NCI-H510A treated with DMSO at 0.1 percent for 48 hours (cell line): Measurements from ENCODE around the gene CDKN2B-AS1.

Experiments
- DNase-seq: peaks from one replicate; lab custom pipeline; 2025; lab: John Stamatoyannopoulos, UW

CDKN2B-AS1 gene

DNA sequence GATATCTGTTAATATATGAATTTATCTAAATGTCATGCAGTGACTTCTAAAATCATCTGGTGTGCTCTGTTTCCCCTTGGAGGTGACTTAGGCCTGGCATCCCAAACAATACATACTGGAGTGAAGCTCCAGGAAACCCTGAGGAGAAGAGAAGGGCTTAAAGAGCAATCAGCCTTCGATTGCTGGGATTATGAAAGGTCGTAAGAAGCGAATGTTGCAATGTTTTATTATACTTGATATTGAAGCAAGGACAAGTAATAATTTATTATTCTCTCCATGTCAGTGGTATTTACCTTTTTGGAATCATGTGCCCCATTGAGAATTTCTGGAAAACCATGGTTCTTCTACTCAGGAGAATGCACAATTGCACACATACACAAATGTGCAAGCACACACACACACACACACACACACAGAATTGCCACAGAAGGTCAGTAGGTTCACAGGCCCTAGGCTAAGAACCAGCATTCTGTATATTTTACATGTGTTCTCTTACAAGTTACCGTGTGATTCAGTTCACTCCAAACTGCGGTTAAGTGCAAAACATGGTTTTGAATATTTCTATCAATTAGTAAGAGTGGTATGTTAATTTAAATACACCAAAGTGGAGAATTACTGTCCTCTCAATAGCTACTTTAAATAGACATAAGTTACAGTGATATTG, 93.6 kb downstream of the CDKN2B-AS1 start:
- DNase-seq: no peak

DNA sequence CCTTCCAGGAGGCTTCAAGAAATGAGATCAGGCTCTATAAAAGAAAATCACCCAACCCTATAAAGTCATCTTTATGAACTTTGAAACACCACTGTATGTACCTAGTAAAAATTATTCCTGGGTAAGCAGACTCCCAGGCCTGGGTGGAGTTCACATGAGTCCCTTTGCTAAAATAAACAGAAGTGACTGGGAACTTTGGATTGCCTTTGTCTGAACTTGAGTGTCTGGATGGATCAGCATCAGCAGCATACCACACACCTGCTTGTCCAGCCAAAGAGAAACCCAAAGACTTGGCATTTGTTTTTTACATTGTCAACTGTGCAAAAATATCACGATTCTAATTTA, 94.1 kb downstream of the CDKN2B-AS1 start:
- DNase-seq: no peak

- no peak for DNase-seq
Observed at GRCh38 chr9:22097707-22098106, 103.1 kb downstream of the CDKN2B-AS1 start.

GRCh38 chr9:22098643-22099332, 104.2 kb downstream of the CDKN2B-AS1 start:
- no peak for DNase-seq

GRCh38 chr9:22100626-22101025, 106.0 kb downstream of the CDKN2B-AS1 start:
- no peak for DNase-seq

DNA sequence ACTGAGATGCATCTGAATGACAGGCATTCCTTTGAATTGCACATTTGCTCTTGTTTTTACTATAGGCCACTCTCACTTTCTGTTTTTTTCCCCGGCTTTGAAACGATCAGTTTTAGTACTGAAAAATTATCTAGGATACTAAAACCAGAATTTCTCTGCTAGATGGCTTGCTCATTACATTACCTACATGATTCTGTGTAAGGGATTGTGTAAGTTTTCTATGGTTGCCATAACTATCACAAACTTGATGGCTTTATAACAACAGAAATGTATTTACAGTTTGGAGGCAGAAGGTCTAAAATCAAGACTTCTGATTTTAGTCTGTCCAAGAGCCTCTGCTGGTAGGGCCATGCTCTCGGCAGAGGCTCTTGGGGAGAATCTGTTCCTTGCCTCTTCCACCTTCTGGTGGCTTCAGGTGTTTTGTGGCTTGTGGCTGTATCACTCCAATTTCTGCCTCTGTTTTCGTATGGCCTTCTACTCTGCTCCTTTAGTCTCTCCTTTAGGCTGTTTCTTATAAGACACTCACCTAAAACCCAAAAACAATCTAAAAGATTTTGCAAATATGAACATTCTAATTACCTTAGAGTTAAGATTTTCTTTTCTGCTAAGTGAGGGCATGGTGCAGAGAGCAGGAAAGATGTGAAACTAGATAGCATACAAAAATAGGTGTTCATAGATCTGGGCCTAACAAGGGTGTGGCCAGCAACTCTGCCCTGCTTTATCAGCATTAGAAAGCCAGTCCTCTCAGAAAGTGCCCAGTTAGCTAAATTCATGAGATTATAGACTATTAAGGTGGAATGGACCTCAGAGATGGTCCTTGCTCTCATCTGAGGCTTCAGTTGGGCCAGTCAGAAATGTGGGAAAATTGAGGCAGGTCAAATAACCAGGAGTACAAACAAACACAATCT, 107.8 kb downstream of the CDKN2B-AS1 start:
- DNase-seq: no peak

DNA sequence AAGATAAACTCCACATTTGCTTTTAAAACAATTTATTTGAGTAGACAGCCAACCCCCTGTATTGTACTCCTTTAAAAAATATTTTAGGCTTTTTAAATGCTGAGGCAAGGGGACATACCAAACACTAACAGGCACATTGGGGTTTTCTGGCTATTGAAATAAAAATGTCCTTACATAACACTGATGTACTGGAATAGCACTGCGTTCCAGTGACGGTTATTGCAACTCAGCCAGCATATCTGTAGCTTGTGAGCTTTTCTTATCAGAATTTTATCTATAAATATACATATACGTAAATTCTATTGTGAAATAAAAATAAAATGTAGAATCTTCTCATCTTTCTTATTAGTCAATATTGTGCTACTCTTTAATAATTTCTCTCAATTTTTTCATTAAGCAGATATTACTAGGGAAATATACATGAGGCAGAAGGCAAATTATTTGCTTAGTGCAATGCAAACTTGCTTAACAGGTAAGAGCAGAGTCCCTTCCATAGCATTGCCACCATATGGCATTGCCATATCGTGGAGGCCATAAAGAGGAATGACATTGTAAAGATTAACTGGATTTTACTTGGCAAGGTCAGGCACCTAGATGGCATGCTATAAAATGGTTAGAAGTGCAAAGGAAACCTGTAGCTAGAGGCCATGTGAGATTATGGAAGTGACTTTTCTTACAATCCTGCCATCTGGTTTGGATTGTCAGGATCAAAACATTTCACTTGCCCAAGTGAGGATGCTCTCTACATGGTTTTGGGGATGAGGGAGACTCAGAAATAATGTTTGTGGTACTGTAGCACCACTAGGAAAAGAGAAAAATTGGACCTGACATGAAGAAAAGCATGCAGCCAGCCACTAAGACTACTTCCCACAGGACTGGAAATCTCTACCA, 109.3 kb downstream of the CDKN2B-AS1 start:
- no peak for DNase-seq

GRCh38 chr9:22105005-22105722, 110.6 kb downstream of the CDKN2B-AS1 start:
- DNase-seq: no peak

DNA sequence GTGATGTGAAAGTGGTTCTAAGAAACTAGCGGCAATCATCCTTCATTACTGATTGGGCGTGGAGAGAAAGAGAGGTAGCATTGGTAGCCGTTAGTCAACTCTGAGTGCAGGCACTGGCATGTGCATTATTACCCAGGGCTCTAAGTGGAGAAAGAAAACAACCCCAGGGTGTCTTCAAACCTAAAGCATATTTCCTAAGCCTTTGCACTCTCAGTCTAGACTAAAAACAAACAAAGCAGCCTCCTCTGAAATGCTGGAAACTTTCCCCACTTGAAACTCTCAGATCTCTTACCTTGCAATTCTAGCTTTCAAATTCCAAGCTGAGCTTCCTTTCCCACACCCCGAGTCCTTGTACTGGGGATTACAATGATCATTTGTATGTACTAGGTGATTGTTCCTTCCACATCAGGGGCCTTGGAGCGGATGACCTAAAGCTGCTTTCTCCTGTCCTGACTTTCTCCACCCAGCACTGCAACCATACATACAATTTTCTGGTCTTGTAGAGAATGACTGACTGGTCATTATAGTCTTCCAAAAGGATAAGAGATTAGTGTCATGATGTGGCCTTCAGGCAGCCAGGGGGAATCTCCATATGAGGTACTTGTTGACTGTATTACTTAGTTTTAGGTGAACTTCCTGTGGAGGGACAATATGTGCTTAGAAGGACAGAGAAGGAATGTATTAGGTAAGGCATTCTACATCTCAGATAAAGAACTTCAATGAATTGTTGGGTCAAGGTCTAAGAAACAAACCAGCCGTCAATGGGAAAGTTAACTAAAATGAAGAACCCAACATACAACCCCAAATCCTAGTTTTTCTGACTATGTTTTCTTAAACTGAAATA, 112.8 kb downstream of the CDKN2B-AS1 start:
- DNase-seq: no peak

DNA sequence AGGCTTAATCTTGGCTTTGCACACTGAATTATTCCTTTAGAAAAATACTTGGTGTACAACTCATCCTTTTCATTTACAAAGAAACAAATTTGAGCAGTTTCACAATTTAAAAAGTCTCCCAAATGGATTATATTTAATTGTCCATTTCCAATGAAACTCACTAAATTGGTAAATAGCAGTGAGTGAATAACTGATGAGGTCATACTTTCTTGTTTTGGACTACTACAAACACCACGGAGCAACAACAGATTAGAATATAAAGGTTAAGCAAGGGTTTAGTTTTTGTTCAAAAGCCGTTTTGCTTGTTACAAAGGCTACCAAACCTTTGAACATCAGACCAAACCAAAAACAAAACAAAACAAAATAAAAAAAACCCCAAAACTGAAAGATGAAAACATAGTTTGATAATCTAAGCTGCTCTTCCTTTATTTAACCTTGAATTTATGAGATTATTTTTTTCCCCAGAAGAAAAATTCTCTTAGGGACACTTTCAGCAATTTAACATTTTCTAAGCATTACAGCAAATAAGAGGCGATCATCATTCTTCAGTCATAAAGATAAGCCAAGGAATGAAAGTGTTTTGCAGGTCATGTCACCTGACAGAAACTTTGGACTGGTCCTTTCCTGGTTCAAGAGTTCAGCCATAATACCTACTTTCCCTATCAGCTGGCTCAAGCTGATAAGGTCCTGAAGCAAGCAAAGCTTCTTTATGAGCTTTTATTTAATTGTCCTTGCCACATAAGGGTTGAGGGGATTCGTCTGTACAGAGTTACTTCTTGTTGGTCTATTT, 114.2 kb downstream of the CDKN2B-AS1 start:
- no peak for DNase-seq

DNA sequence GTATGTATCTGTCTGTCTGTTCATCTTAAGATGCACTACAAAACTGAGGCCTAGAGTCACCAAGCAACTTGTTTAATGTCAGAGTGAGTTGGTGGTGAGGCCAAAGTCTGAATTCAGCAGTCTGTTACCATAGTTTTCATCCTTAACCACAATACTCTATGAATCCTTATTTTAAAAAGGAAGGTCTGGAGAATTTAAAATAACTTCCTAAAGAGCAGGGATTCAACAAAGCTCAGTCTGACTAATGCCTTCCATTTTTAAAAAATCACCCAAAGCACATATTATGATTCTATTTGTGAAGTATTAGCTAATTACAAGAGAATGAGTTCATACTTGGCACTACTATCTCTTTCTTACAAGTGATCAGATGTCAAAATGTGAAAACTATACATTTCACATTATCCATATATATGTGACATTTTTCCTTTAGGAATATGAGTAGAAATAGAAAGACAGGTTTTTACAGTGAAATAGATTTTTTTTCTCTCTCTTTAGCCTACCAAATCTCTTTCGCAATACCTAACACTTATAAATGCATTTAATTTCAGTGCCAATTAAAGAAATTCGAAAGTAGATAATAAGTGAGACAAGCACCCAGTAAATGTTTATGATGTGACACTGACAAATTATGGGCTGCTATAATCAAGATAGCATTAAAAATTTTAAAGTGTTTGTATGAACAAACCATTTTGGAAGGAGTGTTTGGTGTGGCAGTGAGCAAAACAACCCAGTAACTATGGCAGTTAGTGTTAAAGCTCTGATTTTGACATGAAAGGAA, 116.8 kb downstream of the CDKN2B-AS1 start:
- DNase-seq: no peak

- no peak for DNase-seq
Observed at GRCh38 chr9:22111954-22112247, 117.3 kb downstream of the CDKN2B-AS1 start.

- no peak for DNase-seq
Observed at GRCh38 chr9:22112870-22113821, 118.6 kb downstream of the CDKN2B-AS1 start.

- no peak for DNase-seq
Observed at GRCh38 chr9:22114956-22115355, 120.4 kb downstream of the CDKN2B-AS1 start.

DNA sequence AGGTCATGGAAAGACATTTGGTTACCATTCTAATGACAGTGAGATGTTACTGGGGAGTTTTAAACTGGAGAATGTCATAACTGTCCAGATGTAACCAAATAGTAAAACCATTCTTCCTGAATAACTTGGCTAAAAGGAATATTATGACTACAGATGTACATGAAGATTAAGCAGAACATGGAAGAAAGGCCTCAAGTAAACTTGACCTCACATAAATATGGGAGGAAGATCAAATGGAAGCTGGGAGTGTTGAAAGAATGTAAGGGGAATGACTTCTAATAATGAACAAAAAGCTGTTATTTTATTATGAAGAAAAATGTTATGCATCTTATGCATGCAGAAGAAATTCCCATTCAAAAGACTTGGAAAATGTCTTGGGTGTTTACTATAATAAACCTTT, 122.2 kb downstream of the CDKN2B-AS1 start:
- DNase-seq: no peak

DNA sequence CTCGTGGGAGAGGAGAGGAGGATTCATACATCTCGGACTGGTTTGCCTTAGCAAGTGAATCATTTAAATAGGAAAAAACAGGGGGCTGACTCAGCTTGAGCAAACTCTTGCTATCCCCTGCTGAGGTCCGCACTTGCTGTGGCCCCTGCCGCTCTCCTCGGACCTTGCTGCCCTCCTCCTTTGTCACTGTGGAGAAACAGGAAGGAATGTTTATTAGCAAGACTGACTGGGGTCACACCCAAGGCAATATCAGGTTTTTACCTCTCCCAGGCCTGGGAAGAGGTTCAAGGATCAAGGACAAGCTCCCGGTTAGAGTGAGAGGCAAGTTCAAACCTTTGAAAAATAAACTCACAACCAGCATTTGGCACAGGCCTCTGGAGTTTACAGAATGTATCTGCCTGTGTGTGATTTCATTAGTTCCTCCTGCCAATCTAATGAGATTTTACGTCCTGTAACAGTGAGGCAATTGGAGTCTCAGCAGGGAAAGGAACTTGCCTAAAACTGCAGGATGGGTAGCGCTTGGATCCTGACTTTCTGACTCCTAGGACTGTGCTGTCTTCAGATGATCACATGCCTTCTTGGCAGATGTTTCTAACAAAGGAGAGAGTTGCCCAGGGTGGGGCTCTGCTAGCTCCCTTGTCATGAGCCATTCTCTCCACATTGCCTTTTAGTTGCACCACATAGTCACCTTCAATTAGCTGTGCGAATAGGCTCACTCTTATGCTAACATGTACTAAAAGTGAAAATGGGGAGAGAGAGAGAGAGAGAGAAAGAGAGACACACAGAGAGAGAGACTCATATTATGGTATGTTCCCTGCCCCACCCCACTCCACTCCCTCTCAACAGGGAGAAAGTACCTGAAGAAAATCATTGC, 123.2 kb downstream of the CDKN2B-AS1 start:
- no peak for DNase-seq
